Measurements from ENCODE around the gene TAF6L.

The TAF6L gene

GRCh38 chr11:62753736-62754603, 17.2 kb upstream of the TAF6L start, which contains the start of gene ZBTB3:
Gene ZBTB3, minus strand, starts transcription at chr11:62754160. Its CDS starts 496 bp downstream, at chr11:62753664.
- peak; percentile 97 to 100 (median 98) for DNase-seq
- intact Hi-C loops (cut with DNase I): loop anchor here (2.0 kb wide), 1 partner anchor 51 kb away; the partner anchor contains the start of gene NXF1

- peak in 1 of 10 donors; percentile 75 for DNase-seq
- intact Hi-C loops (cut with DNase I): loop anchor here (2.0 kb wide), 1 partner anchor 50 kb away; the partner anchor contains the start of gene NXF1
Observed at GRCh38 chr11:62755086-62755615, 16.0 kb upstream of the TAF6L start.

- intact Hi-C loops (cut with DNase I): no loop called here
- DNase-seq: peak in 1 of 10 donors; percentile 30
Observed at GRCh38 chr11:62757846-62758788, 13.1 kb upstream of the TAF6L start.

- DNase-seq: peak in 1 of 10 donors; percentile 71
- intact Hi-C loops (cut with DNase I): loop anchor here (2.0 kb wide), 1 partner anchor 32 kb away; the partner anchor contains the start of gene TTC9C
Observed at GRCh38 chr11:62760867-62761227, 10.3 kb upstream of the TAF6L start.

GRCh38 chr11:62770778-62771143, 435 bp upstream of the TAF6L start:
- intact Hi-C loops (cut with DNase I): no loop called here

GRCh38 chr11:62774407-62774806, 3.2 kb downstream of the TAF6L start:
- peak in 1 of 10 donors; percentile 77 for DNase-seq
- intact Hi-C loops (cut with DNase I): no loop called here

More at GRCh38 chr11:62770778-62771143, 435 bp upstream of the TAF6L start:
- peak in 9 of 10 donors; percentile 25 to 90 (median 45) for DNase-seq

GRCh38 chr11:62775646-62776045, 4.5 kb downstream of the TAF6L start:
- peak in 1 of 10 donors; percentile 11 for DNase-seq
- intact Hi-C loops (cut with DNase I): no loop called here

GRCh38 chr11:62777389-62777788, 6.2 kb downstream of the TAF6L start:
- intact Hi-C loops (cut with DNase I): no loop called here
- DNase-seq: peak in 1 of 10 donors; percentile 1

- intact Hi-C loops (cut with DNase I): no loop called here
- peak in 1 of 10 donors; percentile 53 for DNase-seq
Observed at GRCh38 chr11:62778441-62778840, 7.2 kb downstream of the TAF6L start.

GRCh38 chr11:62782753-62783152, 11.6 kb downstream of the TAF6L start:
- intact Hi-C loops (cut with DNase I): no loop called here
- peak in 1 of 10 donors; percentile 24 for DNase-seq

GRCh38 chr11:62786318-62787004, 15.3 kb downstream of the TAF6L start:
- peak; percentile 74 to 98 (median 82) for DNase-seq
- intact Hi-C loops (cut with DNase I): loop anchor here (1.0 to 5.0 kb wide), 4 partner anchors 14 to 96 kb away; partner anchors contain the start of gene SLC3A2

GRCh38 chr11:62787005-62787759, 16.0 kb downstream of the TAF6L start, which contains the start of gene TMEM179B:
Gene TMEM179B, plus strand, starts transcription at chr11:62787402. Its CDS starts 30 bp downstream, at chr11:62787432.
- intact Hi-C loops (cut with DNase I): loop anchor here (5.0 kb wide), 2 partner anchors 55 to 95 kb away; partner anchors contain the start of gene SLC3A2
- DNase-seq: peak; percentile 97 to 100 (median 99)

- peak in 2 of 10 donors; percentile 18 to 30 for DNase-seq
- intact Hi-C loops (cut with DNase I): loop anchor here (5.0 kb wide), 2 partner anchors 53 to 93 kb away; partner anchors contain the start of gene SLC3A2
Observed at GRCh38 chr11:62788991-62789390, 17.8 kb downstream of the TAF6L start.

- DNase-seq: peak in 1 of 10 donors; percentile 41
- intact Hi-C loops (cut with DNase I): loop anchor here (5.0 kb wide), 2 partner anchors 53 to 93 kb away; partner anchors contain the start of gene SLC3A2
Observed at GRCh38 chr11:62789576-62789975, 18.4 kb downstream of the TAF6L start.

- intact Hi-C loops (cut with DNase I): loop anchor here (5.0 kb wide), 1 partner anchor 41 kb away; the partner anchor contains the start of genes STX5 and TEX54
- DNase-seq: peak; percentile 83 to 99 (median 92)
Observed at GRCh38 chr11:62791501-62792201, 20.5 kb downstream of the TAF6L start, which contains the start of gene TMEM223. Gene TMEM223, minus strand, starts transcription at chr11:62792006. Its CDS starts 12 bp downstream, at chr11:62791994.

- peak in 2 of 10 donors; percentile 67 to 72 for DNase-seq
- intact Hi-C loops (cut with DNase I): loop anchor here (5.0 kb wide), 1 partner anchor 40 kb away; the partner anchor contains the start of genes STX5 and TEX54
Observed at GRCh38 chr11:62792202-62792575, 21.0 kb downstream of the TAF6L start.

- peak in 1 of 10 donors; percentile 23 for DNase-seq
- intact Hi-C loops (cut with DNase I): loop anchor here (5.0 kb wide), 1 partner anchor 38 kb away; the partner anchor contains the start of genes STX5 and TEX54
Observed at GRCh38 chr11:62794201-62794775, 23.1 kb downstream of the TAF6L start.

Measured in posterior cingulate gyrus (tissue), 11 donors.